KOPT-K1 (cell line): ENCODE results near the gene HERC6.
"Not testable (repeated sequence)": the region's sequence is repeated elsewhere in the genome, so short reads cannot be mapped to it uniquely, and the experiment has no call there.

Experiments
- H3K27ac ChIP-seq: fragments of 200-600 bp; sonication (generic); 2 replicates; pipeline ENCODE4 v1.5.1; 2016; ENCODE audit warnings: antibody characterized with exemption, mild to moderate bottlenecking, low read depth, low read length; ENCODE audit not compliant: poor library complexity, severe bottlenecking
- H3K36me3 ChIP-seq: fragments of 200-600 bp; sonication (generic); 2 replicates; pipeline ENCODE4 v1.5.1; 2017; ENCODE audit warnings: antibody characterized with exemption, mild to moderate bottlenecking, low read length, moderate library complexity; ENCODE audit not compliant: insufficient read depth
- H3K9me3 ChIP-seq: fragments of 200-600 bp; sonication (generic); 2 replicates; pipeline ENCODE4 v1.5.1; 2017; ENCODE audit warnings: antibody characterized with exemption, low read length, mild to moderate bottlenecking; ENCODE audit not compliant: insufficient read depth, poor library complexity, severe bottlenecking

The HERC6 gene

DNA sequence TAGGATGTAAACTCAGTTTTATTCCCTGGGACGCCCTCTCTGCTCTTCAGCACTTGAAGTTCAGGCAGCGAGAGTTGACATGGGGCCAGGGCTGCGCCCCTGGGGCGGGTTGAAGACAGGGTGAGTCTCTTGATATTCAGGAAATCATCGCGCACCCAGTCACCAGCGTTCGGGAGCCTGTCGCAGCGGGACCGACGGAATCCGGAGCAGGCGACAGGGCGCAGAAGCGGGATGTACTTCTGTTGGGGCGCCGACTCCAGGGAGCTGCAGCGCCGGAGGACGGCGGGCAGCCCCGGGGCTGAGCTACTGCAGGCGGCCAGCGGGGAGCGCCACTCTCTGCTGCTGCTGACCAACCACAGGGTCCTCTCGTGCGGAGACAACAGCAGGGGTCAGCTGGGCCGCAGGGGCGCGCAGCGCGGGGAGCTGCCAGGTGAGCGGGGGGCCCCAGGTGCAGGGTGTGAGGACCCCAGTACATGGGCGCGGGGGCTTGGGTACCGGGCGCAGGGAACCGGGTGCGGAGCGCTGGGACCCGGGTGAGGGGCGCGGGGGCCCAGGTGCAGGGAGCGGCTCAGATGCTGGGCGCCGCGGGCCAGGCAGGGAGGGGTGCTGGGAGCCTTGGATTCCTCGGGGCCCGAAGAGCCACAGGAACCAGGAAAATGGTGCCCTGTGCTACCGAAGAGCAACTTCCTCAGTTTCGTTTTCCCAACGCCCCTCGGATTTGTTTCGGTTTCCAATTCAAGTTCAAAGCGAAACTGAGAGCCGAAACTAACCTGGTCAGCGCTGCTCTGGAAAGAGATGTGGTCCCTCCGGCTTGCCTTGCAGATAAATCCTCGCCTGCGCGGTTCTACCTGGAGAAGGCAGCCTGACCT lies at the start of gene HERC6:
Gene HERC6, plus strand, starts transcription at position 162 of the 869 bp plus-strand sequence. Its CDS starts 70 bp downstream, at position 232.
- Histone ChIP-seq H3K36me3 (no peaks in the 10 kb centered on the region), H3K9me3 (no peaks in the 10 kb centered on the region), H3K27ac (peak within 1 kb of the TSS; percentile 80)

DNA sequence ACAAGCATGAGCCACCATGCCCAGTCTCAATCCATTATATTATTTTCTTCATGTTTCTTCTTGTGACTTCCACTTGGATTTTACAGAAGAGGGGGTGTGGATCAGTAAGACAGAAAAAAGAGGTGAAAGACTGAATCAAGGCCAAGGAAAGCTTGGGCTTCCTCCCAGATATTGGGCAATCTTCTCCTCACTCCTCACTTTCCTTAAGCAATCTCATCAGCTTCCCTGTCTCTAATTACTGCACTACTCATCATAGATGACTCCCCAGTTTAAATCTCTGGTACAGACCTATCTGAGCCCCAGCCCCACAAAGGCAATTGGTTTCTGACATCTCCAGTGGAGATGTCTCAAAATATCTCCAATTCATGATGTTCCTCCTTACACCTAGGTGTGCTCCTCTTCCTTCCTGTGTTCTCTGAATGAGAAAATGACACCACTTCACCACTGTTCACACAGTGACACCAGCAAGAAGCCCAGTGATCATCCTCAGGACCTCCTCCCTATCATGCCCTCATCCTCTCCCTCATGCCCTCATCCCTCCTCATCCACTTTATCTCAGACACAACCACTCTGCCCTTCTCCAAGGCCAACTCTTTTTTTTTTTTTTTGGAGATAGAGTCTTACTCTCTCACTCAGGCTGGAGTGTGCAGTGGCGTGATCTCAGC lies 44.8 kb upstream of the HERC6 start:
- no peaks in the 10 kb centered on the region for H3K9me3 ChIP-seq
- no peak overlapping the region for H3K27ac ChIP-seq
- no peaks in the 10 kb centered on the region for H3K36me3 ChIP-seq

DNA sequence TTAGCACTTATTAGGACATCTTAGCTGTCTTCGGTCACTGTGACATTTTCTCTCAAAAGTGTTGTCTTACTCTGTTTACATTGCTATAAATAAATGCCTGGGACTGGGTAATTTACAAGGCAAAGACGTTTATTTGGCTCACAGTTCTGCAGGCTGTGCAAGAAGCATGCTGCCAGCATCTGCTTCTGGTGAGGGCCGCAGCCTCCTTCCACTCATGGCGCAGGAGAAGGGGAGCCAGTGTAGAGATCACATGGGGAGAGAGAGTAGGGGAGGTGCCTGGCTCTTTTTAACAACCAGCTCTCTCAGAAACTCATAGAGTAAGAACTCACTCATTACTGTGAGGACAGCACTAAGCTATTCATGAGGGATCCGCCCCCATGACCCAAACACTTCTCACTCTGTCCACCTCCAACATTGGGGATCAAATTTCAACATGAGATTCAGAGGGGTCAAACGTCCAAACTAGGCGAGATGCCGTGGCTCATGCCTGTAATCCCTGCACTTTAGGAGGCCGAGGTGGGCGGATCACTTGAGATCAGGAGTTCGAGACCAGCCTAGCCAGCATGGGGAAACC lies 43.5 kb upstream of the HERC6 start:
- Histone ChIP-seq H3K27ac (no peak overlapping the region), H3K9me3 (no peaks in the 10 kb centered on the region), H3K36me3 (no peaks in the 10 kb centered on the region)

DNA sequence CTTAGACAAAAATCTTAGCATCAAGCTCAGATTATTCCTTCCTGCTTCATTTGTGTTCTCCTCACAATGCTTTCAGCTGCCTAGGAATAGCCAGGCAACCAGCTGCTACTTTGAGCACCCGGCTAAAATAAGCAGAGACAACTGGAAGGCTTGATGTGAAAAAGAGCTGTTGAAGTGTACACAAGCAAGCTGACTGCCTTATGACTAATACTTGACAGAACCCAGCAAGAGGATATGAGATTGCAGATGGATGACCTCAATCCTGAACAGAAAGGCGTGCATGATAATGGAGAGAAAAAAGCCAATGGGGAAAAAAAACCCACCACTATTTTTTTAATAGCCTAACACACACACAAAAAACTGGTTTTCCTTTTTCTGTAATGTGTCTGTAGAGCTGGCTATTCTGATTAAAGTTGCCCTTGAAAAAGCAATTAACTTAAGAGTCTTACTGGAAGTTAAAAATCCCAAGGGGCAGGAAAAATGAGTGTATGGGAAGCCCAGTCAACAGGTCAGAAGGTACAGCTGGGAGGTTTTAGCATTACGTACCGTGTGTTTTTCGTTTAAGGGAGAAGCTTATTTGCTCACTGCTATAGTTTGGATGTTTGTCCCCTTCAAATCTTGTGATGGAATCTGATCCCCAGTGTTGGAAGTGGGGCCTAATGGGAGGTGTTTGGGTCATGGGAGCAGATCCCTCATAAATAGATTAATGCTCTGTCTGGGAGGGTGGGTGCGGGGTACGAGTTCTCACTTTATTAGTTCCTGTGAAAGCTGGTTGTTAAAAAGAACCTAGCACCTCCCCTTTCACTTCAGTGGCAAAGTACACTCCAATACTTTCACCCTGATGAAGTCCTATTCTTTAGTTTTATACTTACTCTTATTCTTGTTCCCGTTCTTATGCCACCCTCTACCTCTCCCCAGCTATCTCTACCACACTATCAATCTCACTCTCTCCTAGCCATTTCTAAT lies 37.1 kb upstream of the HERC6 start:
- no peak overlapping the region for H3K27ac ChIP-seq
- no peaks in the 10 kb centered on the region for H3K36me3 ChIP-seq
- no peaks in the 10 kb centered on the region for H3K9me3 ChIP-seq

DNA sequence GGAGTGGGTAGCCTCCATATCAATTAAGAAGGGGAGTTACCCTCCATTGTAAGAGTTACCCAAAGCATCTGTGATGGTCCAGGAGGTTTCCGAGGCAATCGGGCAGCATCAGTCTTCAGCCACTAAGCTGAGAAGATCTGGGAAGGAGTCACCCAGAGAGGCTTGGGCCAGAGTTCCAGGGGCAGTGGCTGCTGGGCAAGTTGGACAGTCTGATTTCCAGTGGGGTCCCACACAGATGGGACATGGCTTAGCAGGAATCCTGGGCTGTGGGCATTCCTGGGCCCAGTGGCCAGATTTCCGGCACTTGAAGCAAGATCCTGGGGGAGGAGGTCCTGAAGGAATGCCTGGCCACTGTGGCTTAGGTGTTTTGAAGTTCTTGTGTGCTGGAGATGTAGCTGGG lies 31.8 kb upstream of the HERC6 start:
- H3K9me3 ChIP-seq, H3K36me3 ChIP-seq, H3K27ac ChIP-seq: not testable (repeated sequence)

DNA sequence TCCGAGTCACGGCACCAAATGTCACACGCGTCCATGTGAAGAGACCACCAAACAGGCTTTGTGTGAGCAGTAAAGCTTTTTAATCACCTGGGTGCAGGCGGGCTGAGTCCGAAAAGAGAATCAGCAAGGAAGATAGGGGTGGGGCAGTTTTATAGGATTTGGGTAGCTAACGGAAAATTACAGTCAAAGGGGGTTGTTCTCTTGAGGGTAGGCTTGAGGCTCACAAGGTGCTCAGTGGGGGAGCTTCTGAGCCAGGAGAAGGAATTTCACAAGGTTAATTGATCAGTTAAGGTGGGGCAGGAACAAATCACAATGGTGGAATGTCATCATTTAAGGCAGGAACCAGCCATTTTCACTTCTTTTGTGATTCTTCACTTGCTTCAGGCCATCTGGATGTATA lies 29.9 kb upstream of the HERC6 start:
- H3K9me3 ChIP-seq: peaks cover 19% of the 10 kb centered on the region
- H3K27ac ChIP-seq, H3K36me3 ChIP-seq: not testable (repeated sequence)

DNA sequence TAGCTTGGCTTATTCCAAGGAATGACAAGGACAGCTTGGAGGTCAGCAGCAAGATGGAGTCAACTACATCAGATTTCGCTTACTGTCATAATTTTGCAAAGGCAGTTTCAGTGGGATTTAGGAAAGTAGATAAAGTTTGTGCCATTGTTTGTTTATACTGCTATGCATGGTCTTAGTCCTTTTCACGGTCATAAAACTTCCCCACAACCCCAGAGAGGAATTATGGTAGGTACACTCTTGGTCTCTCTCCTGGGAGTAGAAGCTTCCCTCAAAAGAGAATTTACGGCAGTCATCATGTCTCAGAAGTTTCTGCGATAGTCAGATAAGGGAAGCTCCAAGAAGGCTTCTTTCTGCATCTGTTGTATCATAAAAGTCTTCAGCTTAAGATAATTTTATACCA lies 27.9 kb upstream of the HERC6 start:
- H3K36me3 ChIP-seq: no peaks in the 10 kb centered on the region
- no peak overlapping the region for H3K27ac ChIP-seq
- peaks cover 29% of the 10 kb centered on the region for H3K9me3 ChIP-seq

DNA sequence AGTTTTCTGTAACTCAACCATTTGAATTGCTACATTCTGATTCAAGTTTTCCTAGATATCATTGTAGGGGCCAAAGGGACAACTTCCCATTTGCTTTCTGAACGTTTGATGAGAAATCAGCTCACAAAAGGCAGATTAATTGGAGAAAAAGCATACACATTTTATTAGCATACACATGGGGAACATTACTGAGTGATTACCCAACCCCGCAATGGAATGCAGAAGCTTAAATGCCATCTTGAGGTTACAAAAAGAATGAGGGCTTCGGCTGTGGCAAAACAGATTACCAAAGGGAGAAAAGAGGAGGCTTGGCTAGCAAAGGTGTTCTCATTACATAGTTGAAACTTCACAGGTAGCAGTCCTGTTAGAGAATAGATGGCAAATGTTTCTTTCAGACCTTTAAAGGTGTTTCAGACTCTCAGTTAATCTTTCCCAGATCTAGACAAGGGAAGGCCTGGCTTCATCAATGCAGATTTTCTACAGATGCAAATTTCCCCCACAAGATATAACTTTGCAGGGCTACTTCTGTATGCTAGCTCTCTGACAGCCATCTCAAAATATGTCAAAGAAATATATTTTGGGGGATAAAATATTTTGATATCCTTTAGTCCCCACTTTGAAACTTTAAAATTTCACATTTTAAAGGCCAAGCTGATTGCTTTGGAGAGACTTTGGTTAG lies 26.5 kb upstream of the HERC6 start:
- no peaks in the 10 kb centered on the region for H3K36me3 ChIP-seq
- peaks cover 29% of the 10 kb centered on the region for H3K9me3 ChIP-seq
- H3K27ac ChIP-seq: no peak overlapping the region

DNA sequence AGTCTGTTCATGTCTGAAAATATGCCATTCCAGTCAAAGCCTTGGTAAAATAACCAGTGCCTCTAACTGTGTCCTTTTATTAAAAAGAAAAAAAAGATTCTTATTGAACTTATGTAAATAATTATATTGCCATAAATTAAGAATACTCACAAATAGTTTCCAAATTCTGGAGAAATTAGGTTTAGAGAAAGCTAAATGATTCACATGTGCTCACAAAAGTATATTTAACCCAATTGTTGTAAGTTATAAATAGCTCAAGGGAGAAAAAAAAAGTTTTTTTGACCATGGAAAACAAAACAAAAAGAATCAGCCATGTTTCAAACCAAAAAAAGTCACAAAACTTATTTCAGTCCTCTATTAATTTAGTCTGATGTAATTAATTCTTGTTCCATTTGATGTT lies 25.3 kb upstream of the HERC6 start:
- Histone ChIP-seq H3K9me3 (peaks cover 29% of the 10 kb centered on the region), H3K36me3 (no peaks in the 10 kb centered on the region), H3K27ac (no peak overlapping the region)

DNA sequence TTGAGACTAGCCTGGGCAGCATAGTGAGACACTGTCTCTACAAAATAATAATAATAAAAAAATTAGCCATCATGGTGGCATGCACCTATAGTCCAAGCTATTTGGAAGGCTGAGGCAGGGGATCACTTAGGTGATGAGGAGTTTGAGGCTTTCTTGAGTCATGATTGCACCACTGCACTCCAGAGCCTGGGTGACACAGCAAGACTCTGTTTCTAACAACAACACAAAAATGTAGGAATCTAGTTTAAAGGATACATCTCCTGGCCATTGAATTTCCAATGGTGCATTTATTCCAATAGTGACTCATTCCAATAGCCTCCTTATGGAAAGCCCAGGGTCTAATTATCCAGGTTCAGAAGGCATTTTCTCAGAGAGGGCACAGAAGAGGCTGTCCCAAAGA lies 21.9 kb upstream of the HERC6 start:
- Histone ChIP-seq H3K9me3 (peaks cover 44% of the 10 kb centered on the region), H3K27ac (no peak overlapping the region), H3K36me3 (no peaks in the 10 kb centered on the region)

DNA sequence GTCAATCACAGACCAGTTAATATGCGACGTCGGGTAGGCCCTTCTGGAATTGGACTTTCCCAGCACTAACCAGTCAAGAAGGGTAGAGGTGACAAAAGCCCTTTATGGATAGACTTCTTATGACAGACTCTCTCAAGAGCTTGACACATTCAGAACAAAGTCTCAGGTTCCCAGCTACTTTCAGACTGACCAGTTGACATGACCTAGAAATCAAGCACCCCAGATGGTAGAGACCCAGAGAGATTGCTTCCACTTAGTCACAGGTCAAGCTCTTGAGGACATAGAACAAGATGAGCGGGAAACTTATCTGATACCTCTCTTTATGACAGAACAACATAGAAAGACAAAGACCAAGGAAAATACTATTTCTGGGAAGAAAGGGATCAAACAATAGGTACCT lies 21.4 kb upstream of the HERC6 start:
- H3K27ac ChIP-seq: no peak overlapping the region
- peaks cover 39% of the 10 kb centered on the region for H3K9me3 ChIP-seq

DNA sequence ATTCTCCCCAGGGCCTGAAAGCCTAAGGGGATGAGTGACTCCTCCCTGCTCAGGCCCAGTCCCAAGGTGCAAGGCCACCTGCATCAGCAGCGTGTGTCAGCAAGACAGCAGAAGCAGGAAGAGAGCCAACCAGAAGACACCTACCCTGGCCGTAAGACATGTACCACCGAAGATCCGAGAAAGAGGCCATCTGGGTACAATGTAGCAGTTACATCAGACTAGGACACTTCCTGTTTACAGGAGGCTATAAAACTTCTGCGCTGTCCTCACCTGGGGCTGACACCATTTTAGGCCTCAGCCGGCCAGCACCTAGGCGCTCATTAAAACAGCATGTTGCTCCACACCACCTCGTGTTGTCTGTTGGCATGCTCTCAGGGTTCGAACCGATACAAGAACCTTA lies 19.1 kb upstream of the HERC6 start:
- no peak overlapping the region for H3K27ac ChIP-seq

More for the DNA sequence above, 21.4 kb upstream of the HERC6 start:
- H3K36me3 ChIP-seq: no peaks in the 10 kb centered on the region

DNA sequence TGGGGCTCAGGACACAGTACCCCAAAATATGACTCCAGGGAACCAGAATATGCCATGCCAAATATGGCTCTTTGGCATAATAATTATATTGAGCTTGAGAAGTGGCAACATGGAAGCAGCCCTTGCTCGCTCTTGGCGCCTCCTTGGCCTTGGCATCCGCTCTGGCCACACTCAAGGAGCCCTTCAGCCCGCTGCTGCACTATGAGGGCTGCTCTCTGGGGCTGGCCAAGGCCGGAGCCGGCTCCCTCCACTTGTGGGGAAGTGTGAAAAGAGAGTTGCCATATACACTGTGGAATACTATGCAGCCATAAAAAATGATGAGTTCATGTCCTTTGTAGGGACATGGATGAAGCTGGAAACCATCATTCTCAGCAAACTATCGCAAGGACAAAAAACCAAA lies 18.4 kb upstream of the HERC6 start:
- H3K27ac ChIP-seq: no peak overlapping the region
- peaks cover 35% of the 10 kb centered on the region for H3K9me3 ChIP-seq
- no peaks in the 10 kb centered on the region for H3K36me3 ChIP-seq

More for the DNA sequence above, 19.1 kb upstream of the HERC6 start:
- Histone ChIP-seq H3K36me3 (no peaks in the 10 kb centered on the region), H3K9me3 (peaks cover 34% of the 10 kb centered on the region)

DNA sequence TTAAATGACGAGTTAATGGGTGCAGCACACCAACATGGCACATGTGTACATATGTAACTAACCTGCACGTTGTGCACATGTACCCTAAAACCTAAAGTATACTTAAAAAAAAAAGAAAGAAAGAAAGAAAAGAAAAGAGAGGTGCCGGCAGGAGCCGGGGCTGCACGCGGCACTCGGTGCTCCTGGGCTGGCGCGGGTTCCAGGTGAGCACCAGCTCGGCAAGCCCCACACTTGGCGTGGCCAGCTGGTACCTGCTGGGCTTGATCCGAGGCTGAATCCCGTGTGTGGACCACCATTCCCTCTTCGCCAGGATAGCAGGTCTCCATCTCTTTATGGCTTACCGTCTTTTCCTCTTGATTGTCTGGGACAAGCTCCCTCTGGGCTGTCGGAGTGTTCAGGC lies 17.9 kb upstream of the HERC6 start:
- H3K27ac ChIP-seq: no peak overlapping the region
- no peaks in the 10 kb centered on the region for H3K36me3 ChIP-seq
- peaks cover 35% of the 10 kb centered on the region for H3K9me3 ChIP-seq
